Epithelial cell of prostate (primary cell): ENCODE measurements around the gene SLC25A11.

Source experiments
- DNase-seq: peaks from one replicate; pipeline ENCODE4 v3.0.0-alpha.2; 2011; ENCODE audit warnings: low read depth, low spot score
- H3K27ac ChIP-seq: fragments of 450-650 bp; 2 replicates; pipeline ENCODE4 v1.5.1; 2017; ENCODE audit warnings: mild to moderate bottlenecking

The SLC25A11 gene

DNA sequence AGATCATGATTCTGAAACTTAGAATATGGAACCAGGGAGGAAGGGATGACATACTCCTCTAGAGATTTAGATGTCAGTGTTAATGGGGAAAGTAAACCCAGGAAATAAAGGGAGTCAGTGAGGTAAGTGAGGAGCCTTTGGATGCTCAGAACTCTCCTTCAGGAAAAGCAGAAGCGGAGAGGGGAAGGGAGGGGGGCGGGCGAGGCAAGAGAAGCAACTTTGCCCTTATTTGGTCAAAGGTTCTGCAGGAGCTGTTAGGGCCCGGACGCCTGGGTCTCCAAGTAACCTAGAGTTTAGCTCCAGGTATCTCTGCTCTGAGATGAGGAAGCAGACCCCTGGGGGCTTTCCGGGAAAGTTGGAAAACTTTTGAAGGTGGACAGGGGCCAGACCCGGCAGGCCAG, 7.2 kb upstream of the SLC25A11 start:
- no peak for DNase-seq
- peak overlapping the region; percentile 99 for H3K27ac ChIP-seq

DNA sequence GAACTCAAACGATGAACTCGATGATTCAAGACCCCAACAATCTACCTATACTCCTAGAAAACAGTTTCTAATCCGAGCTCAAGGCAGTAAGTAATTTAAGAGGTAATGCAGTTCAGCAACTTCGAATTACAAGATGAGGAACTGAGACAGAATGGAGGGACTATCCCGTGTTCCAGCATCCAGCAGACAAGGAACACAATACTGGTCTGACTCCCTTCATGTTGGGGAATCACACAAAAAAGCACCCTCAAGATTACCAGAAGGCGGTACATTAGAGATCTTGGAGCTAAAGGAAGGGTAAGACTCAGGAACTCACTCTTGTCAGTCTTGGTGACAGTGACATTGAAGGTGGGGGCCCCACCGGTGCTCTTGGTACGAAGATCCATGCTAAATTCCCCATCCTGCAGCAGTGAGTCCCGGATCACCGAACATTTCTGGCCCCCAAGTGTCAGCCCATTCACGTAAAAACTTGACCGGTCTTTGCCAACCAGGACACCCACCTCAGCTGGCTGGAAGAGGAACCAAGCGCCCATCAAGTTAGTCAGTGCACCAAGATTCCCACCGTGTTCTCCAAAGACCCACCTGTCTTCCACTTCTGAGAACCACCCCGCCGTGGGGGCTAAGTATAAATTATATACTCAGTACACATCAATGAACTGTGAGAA, 6.6 kb upstream of the SLC25A11 start:
- DNase-seq = no peak
- peak overlapping the region; percentile 99 for H3K27ac ChIP-seq

DNA sequence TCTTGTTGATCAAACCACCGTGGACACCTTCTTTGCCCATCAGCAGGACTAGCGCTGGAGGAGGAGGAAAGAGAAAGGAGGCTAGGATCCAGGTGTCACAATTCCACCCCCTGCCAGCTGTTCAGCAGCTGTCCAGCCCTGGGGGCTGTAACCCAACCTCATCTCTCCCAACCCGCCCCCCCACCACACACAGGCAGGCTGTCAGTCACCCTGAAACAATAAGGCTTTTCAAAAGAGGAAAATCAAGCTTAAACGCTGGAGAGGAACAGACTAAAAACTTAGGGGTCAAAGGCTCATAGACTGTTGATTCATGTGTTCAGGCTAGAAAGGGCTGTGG, 6.1 kb upstream of the SLC25A11 start:
- DNase-seq = no peak
- H3K27ac ChIP-seq = peak overlapping the region; percentile 99

- DNase-seq = peak; percentile 64
- H3K27ac ChIP-seq = peak overlapping the region; percentile 99
Measured at GRCh38 chr17:4945176-4945943, 5.5 kb upstream of the SLC25A11 start.

DNA sequence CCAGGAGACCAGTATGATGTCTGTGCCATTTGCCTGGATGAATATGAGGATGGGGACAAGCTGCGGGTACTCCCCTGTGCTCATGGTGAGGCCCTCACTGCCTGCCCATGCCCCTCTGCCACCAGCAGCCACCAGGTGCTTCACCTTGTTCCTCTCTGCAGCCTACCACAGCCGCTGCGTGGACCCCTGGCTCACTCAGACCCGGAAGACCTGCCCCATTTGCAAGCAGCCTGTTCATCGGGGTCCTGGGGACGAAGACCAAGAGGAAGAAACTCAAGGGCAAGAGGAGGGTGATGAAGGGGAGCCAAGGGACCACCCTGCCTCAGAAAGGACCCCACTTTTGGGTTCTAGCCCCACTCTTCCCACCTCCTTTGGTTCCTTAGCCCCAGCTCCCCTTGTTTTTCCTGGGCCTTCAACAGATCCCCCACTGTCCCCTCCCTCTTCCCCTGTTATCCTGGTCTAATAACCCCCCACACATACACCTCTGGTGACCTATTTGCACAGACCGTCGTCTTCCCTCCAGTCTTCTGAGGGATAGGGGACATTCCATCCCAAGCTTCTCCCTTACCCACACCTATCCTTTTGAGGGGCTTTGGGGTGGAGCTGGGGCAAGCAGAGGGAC, 4.8 kb upstream of the SLC25A11 start:
- H3K27ac ChIP-seq = peak overlapping the region; percentile 99
- DNase-seq = no peak

- DNase-seq = no peak
- peak overlapping the region; percentile 99 for H3K27ac ChIP-seq
Measured at GRCh38 chr17:4944163-4944553, 4.3 kb upstream of the SLC25A11 start.

- no peak for DNase-seq
- peak overlapping the region; percentile 99 for H3K27ac ChIP-seq
Measured at GRCh38 chr17:4942760-4943508, 3.1 kb upstream of the SLC25A11 start.

DNA sequence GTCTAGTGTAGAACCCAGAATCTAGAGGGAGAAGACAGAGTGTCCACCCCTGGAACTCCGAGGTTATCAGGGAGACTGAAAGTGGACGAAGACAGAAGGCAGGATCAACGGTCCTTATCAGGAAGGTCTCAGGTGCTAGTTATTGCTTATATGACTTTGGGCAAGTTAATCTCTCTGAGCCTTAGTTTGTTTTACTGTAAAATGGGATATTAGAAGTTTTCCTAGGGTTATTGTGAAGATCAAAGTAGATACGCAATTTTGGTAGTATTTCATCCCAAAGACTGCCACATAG, 1.4 kb upstream of the SLC25A11 start:
- peak overlapping the region; percentile 96 for H3K27ac ChIP-seq
- DNase-seq = no peak

DNA sequence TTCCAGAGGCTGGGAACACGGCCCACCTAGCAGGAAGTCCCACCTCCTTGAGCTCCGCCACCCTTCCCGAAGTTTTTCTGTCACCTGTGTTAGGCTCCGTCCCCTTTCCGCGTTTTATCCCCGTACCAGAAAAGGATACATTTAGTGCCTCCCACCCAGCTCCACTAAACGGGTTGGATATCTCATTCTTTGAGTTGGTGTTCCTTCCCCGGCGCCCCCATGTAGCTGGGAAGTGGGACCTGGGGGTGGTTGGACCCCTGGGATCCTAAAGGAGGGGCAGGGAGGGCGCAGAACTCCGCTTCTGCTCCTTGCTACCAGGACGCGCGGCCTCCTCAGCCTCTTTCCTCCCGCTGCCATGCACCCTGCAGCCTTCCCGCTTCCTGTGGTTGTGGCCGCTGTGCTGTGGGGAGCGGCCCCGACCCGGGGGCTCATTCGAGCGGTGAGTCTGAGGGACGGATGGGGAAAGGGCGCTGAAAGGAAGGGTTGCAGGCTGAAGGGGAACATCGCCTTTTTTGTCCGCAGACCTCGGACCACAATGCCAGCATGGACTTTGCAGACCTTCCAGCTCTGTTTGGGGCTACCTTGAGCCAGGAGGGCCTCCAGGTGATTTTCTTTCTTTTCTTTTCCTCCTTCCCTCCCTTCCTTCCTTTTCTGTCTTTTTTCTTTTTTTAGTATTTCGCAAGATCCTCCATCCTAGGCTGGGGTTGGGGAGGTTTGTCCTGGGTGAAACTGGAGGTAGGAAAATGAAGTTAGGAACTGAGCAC, 891 bp upstream of the SLC25A11 start:
- DNase-seq = no peak
- peak overlapping the region; percentile 96 for H3K27ac ChIP-seq

- DNase-seq = no peak
Measured at GRCh38 chr17:4939546-4939795, 375 bp downstream of the SLC25A11 start.

GRCh38 chr17:4938688-4939545, 929 bp downstream of the SLC25A11 start:
- peak overlapping the region; percentile 96 for H3K27ac ChIP-seq
- DNase-seq = no peak

More at GRCh38 chr17:4939546-4939795, 375 bp downstream of the SLC25A11 start:
- peak overlapping the region; percentile 96 for H3K27ac ChIP-seq

DNA sequence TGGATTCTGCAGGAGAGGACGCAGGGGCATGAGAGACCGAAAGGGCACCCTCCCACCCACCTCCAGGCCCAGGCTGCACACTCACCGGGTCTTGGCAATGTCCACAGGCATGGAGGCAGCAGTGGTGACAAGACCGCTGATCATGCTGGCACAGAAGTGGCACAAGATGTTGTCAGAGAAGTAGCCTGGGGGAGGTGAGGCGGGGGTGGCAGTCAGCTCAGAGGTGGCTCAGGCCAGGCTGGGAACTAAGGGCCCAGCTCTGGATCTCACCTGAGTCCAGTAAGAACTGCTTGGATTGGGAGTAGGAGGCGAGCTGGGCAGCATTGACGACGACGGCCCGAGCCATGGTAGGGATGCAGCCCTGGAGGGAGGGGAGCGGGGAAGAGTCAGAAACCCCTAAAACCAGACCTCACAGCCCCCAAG, 1.8 kb downstream of the SLC25A11 start:
- DNase-seq = no peak
- no peak overlapping the region for H3K27ac ChIP-seq

DNA sequence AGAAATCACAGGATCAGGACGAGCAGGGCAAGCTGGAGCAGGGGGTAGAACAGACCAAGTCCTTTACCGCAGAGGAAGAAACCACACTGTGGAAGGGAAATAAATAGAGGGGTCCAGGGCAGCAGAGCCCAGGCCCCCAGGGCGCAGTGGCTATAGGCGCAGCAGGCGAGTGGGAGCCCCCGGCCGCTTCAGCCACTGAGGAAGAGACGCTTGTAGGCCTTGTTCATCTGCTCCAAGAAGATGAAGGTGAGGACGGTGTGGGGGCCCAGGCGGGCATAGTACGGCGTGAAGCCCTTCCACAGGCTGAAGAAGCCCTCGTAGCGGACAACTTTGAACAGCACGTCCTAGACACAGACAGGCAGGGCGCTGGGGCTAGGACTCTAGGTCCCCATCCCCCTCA, 2.3 kb downstream of the SLC25A11 start:
- H3K27ac ChIP-seq = no peak overlapping the region

DNA sequence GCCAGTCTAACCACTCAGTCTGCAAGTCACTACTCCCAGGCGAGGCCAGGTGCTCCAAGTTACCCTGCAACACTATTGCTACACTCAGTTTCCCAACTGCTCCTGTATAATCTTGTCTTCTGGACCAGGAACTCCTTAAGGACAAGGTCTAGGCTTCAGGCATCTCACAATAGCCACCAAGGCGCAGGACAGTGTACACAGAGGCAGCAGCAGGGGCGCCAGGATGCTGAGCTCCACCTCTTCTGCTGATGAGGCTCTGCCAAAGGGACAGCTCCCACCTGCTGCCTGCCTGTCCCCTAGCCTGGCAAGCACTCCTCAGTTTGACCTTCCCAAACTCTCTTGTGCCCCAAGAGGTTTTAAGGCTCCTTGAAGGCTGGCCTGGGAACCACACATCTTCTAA, 3.4 kb downstream of the SLC25A11 start:
- no peak overlapping the region for H3K27ac ChIP-seq
- DNase-seq = no peak

More for the DNA sequence above, 2.3 kb downstream of the SLC25A11 start:
- no peak for DNase-seq

DNA sequence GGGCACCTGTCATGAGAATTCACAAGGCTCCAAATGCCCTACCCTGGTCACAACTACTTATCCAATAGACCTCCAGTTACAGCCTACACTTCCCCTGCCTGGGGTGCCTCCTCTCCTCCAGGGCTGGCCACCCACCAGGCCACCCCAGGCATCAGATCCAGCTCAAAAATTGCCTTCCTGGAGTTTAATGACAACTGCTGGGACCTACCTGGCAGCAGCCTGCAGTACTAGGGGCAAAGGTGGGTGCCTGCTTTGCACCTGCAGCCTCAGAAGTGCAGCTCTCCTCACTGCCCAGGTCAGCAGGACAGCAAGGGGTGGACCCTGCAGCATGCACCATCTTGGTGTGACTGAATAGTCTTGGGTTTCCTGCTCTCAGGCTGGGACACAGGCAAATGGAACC, 4.2 kb downstream of the SLC25A11 start:
- H3K27ac ChIP-seq = no peak overlapping the region
- no peak for DNase-seq

- no peak overlapping the region for H3K27ac ChIP-seq
- DNase-seq = no peak
Measured at GRCh38 chr17:4934173-4934979, 5.5 kb downstream of the SLC25A11 start.

- H3K27ac ChIP-seq = no peak overlapping the region
- no peak for DNase-seq
Measured at GRCh38 chr17:4933646-4934045, 6.2 kb downstream of the SLC25A11 start.

GRCh38 chr17:4932756-4933155, 7.1 kb downstream of the SLC25A11 start:
- no peak overlapping the region for H3K27ac ChIP-seq
- DNase-seq = no peak

DNA sequence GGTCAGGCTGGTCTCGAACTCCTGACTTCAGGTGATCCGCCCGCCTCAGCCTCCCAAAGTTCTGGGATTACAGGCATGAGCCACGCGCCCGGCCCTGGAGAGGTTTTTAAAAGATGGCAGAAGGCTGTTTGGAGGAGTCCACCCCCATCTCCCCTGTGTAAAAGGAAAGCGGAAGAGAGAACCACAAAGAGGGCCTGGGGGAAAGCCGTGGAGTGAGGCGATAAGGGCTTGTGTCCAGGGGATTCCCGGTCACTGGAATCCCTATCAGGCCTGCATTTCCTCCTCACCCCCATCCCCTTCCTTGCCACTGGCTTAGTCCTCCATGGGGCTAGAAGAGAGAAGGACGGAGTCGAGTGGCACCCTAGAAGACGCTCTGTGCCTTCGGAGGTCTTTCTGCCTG, 7.9 kb downstream of the SLC25A11 start, which contains the start of gene GP1BA:
TSS of gene GP1BA (plus strand) at position 315 of the 400 bp plus-strand sequence. CDS start 328 bp downstream, outside the sequence.
- no peak within 1 kb of the TSS for H3K27ac ChIP-seq
- no peak for DNase-seq
